HepG2 (cell line): ENCODE data around the gene TLE1. TPM values are rescaled to one million over a fixed set of nuclear protein-coding genes. Genes with fewer than 3 reads are reported as not detected.

Experiments used
- ATAC-seq: fragments of 200-7000 bp; cut with Tn5 transposase; 3 replicates; pipeline ENCODE4 v1.9.1; 2020; ENCODE audit warnings: mild to moderate bottlenecking, moderate library complexity
- BruUV-seq: library from RNA; stranded (reverse); fragments of 400-500 nt; replicated peaks from 2 replicates; lab custom pipeline; 2021; lab: Mats Ljungman, UMichigan
- CTCF ChIA-PET: fragments of 300-600 bp; formaldehyde crosslinking; extraction: SDS; loops from one replicate; lab custom pipeline; 2021; ENCODE audit warnings: low total read pairs, inconsistent platforms, low intra/inter-chr PET ratio; lab: Yijun Ruan, JAX
- POLR2A ChIA-PET: fragments of 350-600 bp; sonication (Branson Sonifier 250); formaldehyde crosslinking; loops from one replicate; lab custom pipeline; 2020; ENCODE audit warnings: antibody characterized with exemption, inconsistent platforms; lab: Yijun Ruan, JAX
- DNase-seq: peaks from one replicate; pipeline ENCODE4 v3.0.0-alpha.2; 2015; ENCODE audit warnings: low spot score
- FAIRE-seq: peaks from 3 replicates; lab custom pipeline; 2011; peaks lifted over from hg19 to GRCh38; lab: Jason Lieb, UNC
- H2AFZ ChIP-seq: one replicate; pipeline ENCODE4 v1.6.1; 2011; ENCODE audit warnings: low read length, inconsistent platforms
- H3K27ac ChIP-seq: fragments of 300-600 bp; 3 replicates; pipeline ENCODE4 v1.8.0; 2011; ENCODE audit warnings: mixed run types, mild to moderate bottlenecking, mixed read lengths, low read length, inconsistent platforms; ENCODE audit not compliant: insufficient read depth; ENCODE audit errors: extremely low read length
- H3K27me3 ChIP-seq, 2 experiments: fragments of 200-600 bp in 1 of 2; 2 replicates in 1 of 2; 3 replicates in 1 of 2; pipeline versions ENCODE4 v1.6.0 to v1.8.0; 2011; ENCODE audit warnings: low read length in 2 of 2, mild to moderate bottlenecking in 2 of 2, moderate library complexity in 2 of 2, inconsistent platforms in 1 of 2; ENCODE audit not compliant: insufficient read depth in 2 of 2, control insufficient read depth in 1 of 2
- H3K36me3 ChIP-seq, 2 experiments: fragments of 200-600 bp in 1 of 2; replicated peaks in 1 of 2; 2 replicates in 1 of 2; 3 replicates in 1 of 2; pipeline versions ENCODE4 v1.5.1 to v1.8.0; 2011; ENCODE audit warnings: low read length in 2 of 2, inconsistent platforms in 1 of 2; ENCODE audit not compliant: insufficient read depth in 2 of 2, control insufficient read depth in 1 of 2
- H3K4me1 ChIP-seq: 2 replicates; pipeline ENCODE4 v1.5.1; 2012; ENCODE audit warnings: low read length, inconsistent platforms; ENCODE audit not compliant: insufficient read depth
- H3K4me2 ChIP-seq: 2 replicates; pipeline ENCODE4 v1.6.0; 2011; ENCODE audit warnings: low read depth, low read length, inconsistent platforms
- H3K4me3 ChIP-seq, 3 experiments: fragments of 200-600 bp in 1 of 3; sonication (generic), shearing (Covaris generic) in 1 of 3; replicated peaks in 1 of 3; 2 replicates each; pipeline ENCODE4 v1.5.1; 2011 to 2016; ENCODE audit warnings: low read length in 3 of 3, inconsistent platforms in 2 of 3, low read depth in 2 of 3, mild to moderate bottlenecking in 2 of 3, control low read depth in 1 of 3, mixed read lengths in 1 of 3; ENCODE audit not compliant: insufficient read depth in 1 of 3
- H3K79me2 ChIP-seq: one replicate; pipeline ENCODE4 v1.6.1; 2011; ENCODE audit warnings: low read length, inconsistent platforms; ENCODE audit not compliant: insufficient read depth
- H3K9ac ChIP-seq: 2 replicates; pipeline ENCODE4 v1.6.0; 2011; ENCODE audit warnings: mild to moderate bottlenecking, low read depth, low read length, inconsistent platforms; ENCODE audit not compliant: insufficient read depth
- H3K9me3 ChIP-seq: 2 replicates; pipeline ENCODE4 v1.5.1; 2012; ENCODE audit warnings: mild to moderate bottlenecking, low read length
- H4K20me1 ChIP-seq: 2 replicates; pipeline ENCODE4 v1.6.0; 2011; ENCODE audit warnings: inconsistent platforms, mild to moderate bottlenecking, low read length, moderate library complexity; ENCODE audit not compliant: insufficient read depth
- CENPX ChIP-seq: sonication (generic); formaldehyde crosslinking; IDR thresholded peaks from 2 replicates; pipeline ENCODE4 v1.9.0; 2021; ENCODE audit warnings: mild to moderate bottlenecking, missing genetic modification reagents, moderate library complexity
- DNMT1 ChIP-seq: sonication (generic); formaldehyde crosslinking; IDR thresholded peaks from 2 replicates; pipeline ENCODE4 v1.5.1; 2020; ENCODE audit warnings: mild to moderate bottlenecking, missing genetic modification reagents
- ESRRA ChIP-seq: sonication (generic); formaldehyde crosslinking; IDR thresholded peaks from 2 replicates; pipeline ENCODE4 v1.5.1; 2020; ENCODE audit warnings: mild to moderate bottlenecking, low read depth, missing genetic modification reagents
- FUBP1 ChIP-seq: sonication (generic); formaldehyde crosslinking; IDR thresholded peaks from 2 replicates; pipeline ENCODE4 v1.5.1; 2020; ENCODE audit warnings: missing genetic modification reagents, mild to moderate bottlenecking, borderline replicate concordance
- GMEB1 ChIP-seq: sonication (generic); formaldehyde crosslinking; IDR thresholded peaks from 2 replicates; pipeline ENCODE4 v1.5.1; 2020; ENCODE audit warnings: missing genetic modification reagents, mild to moderate bottlenecking, borderline replicate concordance
- HDAC1 ChIP-seq: sonication (generic); formaldehyde crosslinking; IDR thresholded peaks from 2 replicates; pipeline ENCODE4 v1.5.1; 2020; ENCODE audit warnings: mild to moderate bottlenecking, missing genetic modification reagents
- HDAC6 ChIP-seq: fragments of 200-600 bp; sonication (generic); IDR thresholded peaks from 2 replicates; pipeline ENCODE4 v1.7.0; 2017; ENCODE audit warnings: mild to moderate bottlenecking, antibody characterized with exemption, low read length, low read depth
- KLF6 ChIP-seq: IDR thresholded peaks from 2 replicates; pipeline ENCODE4 v1.8.0; 2016; ENCODE audit warnings: missing biosample characterization, missing genetic modification reagents
- MEF2D ChIP-seq: sonication (generic); formaldehyde crosslinking; IDR thresholded peaks from 2 replicates; pipeline ENCODE4 v1.5.1; 2020; ENCODE audit warnings: mild to moderate bottlenecking, missing genetic modification reagents
- MYC ChIP-seq: sonication (generic); formaldehyde crosslinking; IDR thresholded peaks from 2 replicates; pipeline ENCODE4 v1.9.0; 2021; ENCODE audit warnings: missing genetic modification reagents, borderline replicate concordance
- RXRB ChIP-seq: IDR thresholded peaks from 2 replicates; pipeline ENCODE4 v1.6.1; 2016; ENCODE audit warnings: borderline replicate concordance, missing genetic modification reagents, missing compliant biosample characterization
- TBX3 ChIP-seq: fragments of 450-650 bp; IDR thresholded peaks from 2 replicates; pipeline ENCODE4 v1.6.1; 2017; ENCODE audit warnings: antibody characterized with exemption, mild to moderate bottlenecking, inconsistent platforms, borderline replicate concordance
- TCF12 ChIP-seq, 2 experiments: fragments of 450-650 bp in 1 of 2; sonication (generic) in 1 of 2; formaldehyde crosslinking in 1 of 2; IDR thresholded peaks; 2 replicates each; pipeline versions ENCODE4 v1.6.1 to v1.8.0; 2017 to 2022; ENCODE audit warnings: antibody characterized with exemption in 1 of 2, mild to moderate bottlenecking in 1 of 2, missing genetic modification reagents in 1 of 2, moderate library complexity in 1 of 2
- ZFP90 ChIP-seq: sonication (generic); formaldehyde crosslinking; IDR thresholded peaks from 2 replicates; pipeline ENCODE4 v1.8.0; 2022; ENCODE audit warnings: missing genetic modification reagents, mild to moderate bottlenecking, inconsistent platforms, borderline replicate concordance
- ZNF224 ChIP-seq: sonication (generic); formaldehyde crosslinking; IDR thresholded peaks from 2 replicates; pipeline ENCODE4 v1.5.0; 2020; ENCODE audit warnings: mild to moderate bottlenecking, missing genetic modification reagents
- ZNF230 ChIP-seq: sonication (generic); formaldehyde crosslinking; IDR thresholded peaks from 2 replicates; pipeline ENCODE4 v1.4.0; 2020; ENCODE audit warnings: mild to moderate bottlenecking, missing genetic modification reagents
- ZNF317 ChIP-seq: sonication (generic); formaldehyde crosslinking; IDR thresholded peaks from 2 replicates; pipeline ENCODE4 v1.5.0; 2020; ENCODE audit warnings: mild to moderate bottlenecking, missing genetic modification reagents
- ZNF776 ChIP-seq: sonication (generic); formaldehyde crosslinking; IDR thresholded peaks from 2 replicates; pipeline ENCODE4 v1.4.0; 2020; ENCODE audit warnings: mild to moderate bottlenecking, missing genetic modification reagents
- ZNF790 ChIP-seq: sonication (generic); formaldehyde crosslinking; IDR thresholded peaks from 2 replicates; pipeline ENCODE4 v1.8.0; 2022; ENCODE audit warnings: missing genetic modification reagents, mild to moderate bottlenecking, borderline replicate concordance
- ZNF850 ChIP-seq: sonication (generic); formaldehyde crosslinking; conservative IDR thresholded peaks from 2 replicates; pipeline ENCODE4 v1.9.0; 2021; ENCODE audit warnings: mild to moderate bottlenecking, missing genetic modification reagents
- ZNF878 ChIP-seq: sonication (generic); formaldehyde crosslinking; IDR thresholded peaks from 2 replicates; pipeline ENCODE4 v1.8.1; 2023; ENCODE audit warnings: mild to moderate bottlenecking, missing genetic modification reagents, moderate library complexity
- WGBS: methylation state at CpG from one replicate; pipeline ENCODE4 v1.1.6; 2017; ENCODE audit warnings: low lambda C conversion rate; 5-methylcytosine and 5-hydroxymethylcytosine counted together
- in situ Hi-C: cut with HindIII; loops from 2 replicates; pipeline ENCODE4 v1.10.0; 2017; ENCODE audit warnings: low pct_unique_long_range_greater_than_20kb; ENCODE audit not compliant: extremely low pct_ligation_motif_present
- intact Hi-C: fragments of 100-400 bp; cut with micrococcal nuclease; formaldehyde crosslinking; loops from one replicate; pipeline ENCODE4 v1.10.0; 2022; ENCODE audit not compliant: unreplicated experiment
- polyA plus RNA-seq, 8 experiments: library from polyadenylated mRNA; depleted of rRNA in 3 of 8; stranded (reverse) in 7 of 8; unstranded in 1 of 8; fragments of >200 nt; fragmentation: Illumina TruSeq in 4 of 8; extraction: Trizol in 4 of 8; gene quantifications; 2 replicates each; pipeline versions ENCODE4 v1.2.1 to v1.2.3, GENCODE V29; 2011 to 2016; ENCODE audit warnings: low read depth in 4 of 8, missing spikeins in 1 of 8, mixed read lengths in 1 of 8; ENCODE audit not compliant: insufficient read depth in 1 of 8
- total RNA-seq, 5 experiments: library from RNA; depleted of rRNA; stranded (reverse); fragments of >200 nt; fragmentation: Illumina TruSeq; extraction: Trizol; gene quantifications; 2 replicates each; pipeline ENCODE4 v1.2.3, GENCODE V29; 2016; ENCODE audit warnings: low read depth in 1 of 5

Gene TLE1
- total and polyA plus RNA-seq, 2 of the 13 experiments (the other 11 are each of a cell fraction or from before 2014, with no cell fraction given) = 35.9 to 109 TPM

- TF ChIP-seq MYC (CRISPR knock-in tag) = no peak
- TF ChIP-seq ZFP90 (CRISPR knock-in tag) = no peak
- no peak for TF ChIP-seq MEF2D (CRISPR knock-in tag)
- TF ChIP-seq ZNF317 (CRISPR knock-in tag) = no peak
- TF ChIP-seq DNMT1 (CRISPR knock-in tag) = no peak
- no peak for TF ChIP-seq KLF6
- TF ChIP-seq ZNF878 = no peak
- TF ChIP-seq FUBP1 (CRISPR knock-in tag) = no peak
- no peak for TF ChIP-seq TCF12 (IDR thresholded peaks at IDR 0.05)
- no peak for TF ChIP-seq TCF12 (CRISPR knock-in tag; IDR thresholded peaks at IDR 0.05)
- no peak for TF ChIP-seq ZNF224 (CRISPR knock-in tag)
- no peak for TF ChIP-seq RXRB
- TF ChIP-seq ZNF776 = no peak
These were observed 23.9 kb downstream of the TLE1 start (continued) for GRCh38 chr9:81665322-81665871.

- Histone ChIP-seq H3K36me3 (peaks cover 10 to 65% of the 10 kb centered on the region in 2 experiments), H3K4me1 (peaks cover 15% of the 10 kb centered on the region), H3K4me2 (no peak overlapping the region), H2AFZ (no peak overlapping the region), H3K27ac (no peak overlapping the region), H3K9me3 (no peaks in the 10 kb centered on the region), H4K20me1 (peaks cover 69% of the 10 kb centered on the region), H3K27me3 (no peaks in the 10 kb centered on the region), H3K79me2 (peaks cover 85% of the 10 kb centered on the region), H3K9ac (no peak overlapping the region), H3K4me3 (no peak overlapping the region)
- FAIRE-seq (no peak), ATAC-seq (no peak), DNase-seq (no peak)
- intact Hi-C loops (no loop called here), in situ Hi-C loops (no loop called here)
- BruUV-seq = no TSS peak
- ChIA-PET POLR2A (no interaction called here), CTCF (no interaction called here)
- WGBS = 73% methylated on average over 6 of the region's 6 CpGs
- no peak for TF ChIP-seq CENPX (CRISPR knock-in tag)
- TF ChIP-seq TBX3 = no peak
- no peak for TF ChIP-seq ZNF230 (CRISPR knock-in tag)
- no peak for TF ChIP-seq ZNF850 (CRISPR knock-in tag)
- no peak for TF ChIP-seq ZNF790 (CRISPR knock-in tag)
- no peak for TF ChIP-seq HDAC6
- no peak for TF ChIP-seq ESRRA (CRISPR knock-in tag)
- no peak for TF ChIP-seq GMEB1 (CRISPR knock-in tag)
- no peak for TF ChIP-seq HDAC1 (CRISPR knock-in tag)
These were observed 24.6 kb downstream of the TLE1 start for GRCh38 chr9:81664638-81665222.
